ENCODE data around the gene ZSCAN30.
A peak's percentile ranks its signal among the peaks of the same experiment; 100 is the strongest.

Gene ZSCAN30

DNA sequence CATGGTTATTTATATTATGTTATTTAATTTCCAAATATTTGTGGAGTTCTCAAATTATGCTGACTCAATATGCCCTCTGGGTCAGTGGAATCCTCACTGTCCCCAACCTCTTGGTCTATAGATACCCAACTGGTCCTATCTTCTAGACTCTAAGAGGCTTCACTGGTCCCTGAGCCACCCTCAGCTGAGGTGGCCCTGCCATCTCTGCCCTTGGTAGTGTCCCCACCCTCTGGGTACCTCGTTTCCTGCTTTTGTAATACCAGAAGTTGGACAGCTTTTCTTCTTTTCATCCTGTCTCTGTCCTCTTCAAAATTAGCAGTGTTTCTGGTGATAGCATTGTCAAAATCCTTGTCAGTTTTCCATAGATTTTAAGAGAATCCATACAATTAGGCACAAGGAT lies 11.9 kb downstream of the ZSCAN30 start:
- no peak for DNase-seq

GRCh38 chr18:35277633-35278032 lies 12.4 kb downstream of the ZSCAN30 start:
- DNase-seq = no peak

DNA sequence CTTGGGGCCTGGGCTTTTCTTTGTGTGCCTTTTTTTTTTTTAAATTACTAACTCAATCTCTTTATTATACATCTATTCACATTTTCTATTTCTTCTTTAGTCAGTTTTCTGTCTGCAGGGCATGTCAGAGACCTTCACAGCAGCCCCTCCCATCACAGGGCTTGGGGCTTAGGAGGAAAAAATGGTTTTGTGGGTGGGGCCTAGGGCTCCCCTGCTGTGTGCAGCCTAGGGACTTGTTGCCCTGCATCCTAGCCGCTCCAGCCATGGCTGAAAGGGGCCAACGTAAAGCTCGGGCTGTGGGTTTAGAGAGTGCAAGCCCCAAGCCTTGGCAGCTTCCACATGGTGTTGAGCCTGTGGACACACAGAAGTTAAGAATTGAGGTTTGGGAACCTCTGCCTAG lies 13.8 kb downstream of the ZSCAN30 start:
- no peak for DNase-seq

- no peak for DNase-seq
These were observed 18.4 kb downstream of the ZSCAN30 start for GRCh38 chr18:35271656-35272055.

DNA sequence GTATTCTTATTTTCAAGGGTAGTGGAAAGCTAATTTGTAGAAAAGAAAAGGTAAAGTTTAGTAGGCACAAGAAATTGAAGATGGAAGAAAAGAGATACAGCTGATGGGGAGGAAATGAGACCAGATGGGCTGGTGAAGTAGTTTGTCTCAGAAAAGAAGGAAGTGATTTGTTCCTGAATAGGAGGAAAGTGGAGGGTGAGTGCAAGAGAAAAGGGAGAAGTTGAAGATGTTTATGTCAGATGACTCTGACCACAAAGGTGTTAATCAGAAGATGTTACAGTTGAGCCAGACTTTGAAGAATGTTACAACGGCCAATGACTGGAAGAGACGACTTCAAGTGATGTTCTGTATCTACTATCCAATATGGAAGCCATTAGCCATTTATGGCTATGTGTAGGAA lies 21.2 kb downstream of the ZSCAN30 start:
- DNase-seq = no peak

DNA sequence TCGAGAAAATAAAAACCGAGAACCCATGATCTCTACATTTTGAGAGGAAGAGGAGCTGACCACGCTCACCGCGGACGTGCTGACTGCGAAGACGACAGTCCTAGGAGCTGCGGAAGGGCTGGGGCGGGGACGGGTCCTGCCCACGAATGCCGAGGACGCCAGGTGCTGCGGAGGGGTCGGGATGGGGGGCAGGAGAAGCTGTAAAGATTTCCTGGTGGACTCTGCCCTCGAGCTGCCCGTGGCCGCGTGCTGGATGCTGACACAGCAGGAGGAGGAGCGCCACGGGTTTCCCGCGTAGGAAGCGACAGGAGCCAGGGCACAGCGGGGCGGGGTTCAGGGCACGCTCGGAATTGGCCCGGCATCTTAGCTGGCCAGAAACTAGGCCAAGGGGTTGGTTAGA lies 22.2 kb downstream of the ZSCAN30 start:
- DNase-seq = no peak

- peak; percentile 68 to 81 for DNase-seq
These were observed 22.8 kb downstream of the ZSCAN30 start for GRCh38 chr18:35267161-35267651.

GRCh38 chr18:35264409-35264808 lies 25.6 kb downstream of the ZSCAN30 start:
- DNase-seq = no peak

DNA sequence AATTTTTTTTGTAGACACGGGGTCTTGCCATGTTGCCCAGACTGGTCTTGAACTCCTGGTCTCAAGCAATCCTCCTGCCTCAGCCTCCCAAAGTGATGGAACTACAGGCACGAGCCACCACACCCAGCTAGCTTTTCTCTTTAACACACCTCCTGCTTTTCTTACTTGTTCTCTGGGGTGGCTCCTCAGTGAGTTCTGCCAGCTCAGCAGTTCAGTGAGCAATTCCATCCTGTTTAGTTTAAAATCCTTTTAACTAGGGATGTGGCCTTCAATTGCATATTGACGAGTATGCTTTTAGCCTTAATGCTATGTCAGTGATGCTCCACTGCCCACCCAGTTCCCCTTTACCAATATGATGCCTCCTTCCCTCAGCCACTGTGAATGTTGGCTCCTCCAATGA lies 33.1 kb downstream of the ZSCAN30 start:
- no peak for DNase-seq

DNA sequence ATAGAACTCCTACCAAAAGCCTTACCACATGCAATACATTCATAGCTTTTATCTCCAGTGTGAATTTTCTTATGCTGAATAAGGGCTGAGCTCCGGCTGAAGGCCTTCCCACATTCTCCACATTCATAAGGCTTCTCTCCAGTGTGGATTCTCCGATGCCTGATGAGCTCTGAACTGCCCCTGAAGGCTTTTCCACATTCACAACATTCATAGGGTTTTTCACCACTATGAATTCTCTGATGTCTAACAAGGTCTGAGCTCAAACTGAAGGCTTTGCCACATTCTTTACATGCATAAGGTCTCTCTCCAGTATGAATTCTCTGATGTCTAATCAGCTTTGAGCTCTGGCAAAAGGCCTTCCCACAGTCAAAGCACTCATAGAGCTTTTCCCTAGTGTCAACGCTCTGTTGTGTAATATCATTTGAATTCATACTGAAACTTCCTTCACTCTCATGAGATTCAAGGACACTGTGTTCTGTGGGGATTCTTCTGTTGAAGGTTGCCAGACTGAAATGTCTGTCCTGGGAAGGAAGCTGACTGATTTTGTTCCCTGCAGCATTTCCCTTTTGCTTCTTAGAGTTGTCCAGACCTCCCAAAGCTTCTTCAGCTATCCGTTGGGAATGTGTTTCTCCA lies 36.3 kb downstream of the ZSCAN30 start:
- DNase-seq = no peak

DNA sequence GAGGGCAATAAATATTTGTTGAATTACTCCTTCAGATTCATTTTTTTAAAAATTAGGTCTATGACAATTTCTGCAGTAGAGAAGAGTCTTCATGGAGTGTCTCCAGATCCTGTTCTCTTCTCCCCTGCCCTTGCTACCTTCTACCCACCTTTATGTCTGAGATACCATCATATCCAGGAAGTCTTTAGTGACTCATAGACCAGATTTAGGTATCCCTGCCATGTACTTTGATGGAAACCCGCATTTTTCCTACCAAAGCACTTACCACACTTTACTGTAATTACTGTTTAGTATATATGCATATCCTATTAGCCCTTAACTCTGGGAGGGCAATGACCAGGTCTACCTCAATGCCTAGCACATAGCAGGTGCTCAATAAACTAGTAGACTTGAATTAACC lies 37.6 kb downstream of the ZSCAN30 start:
- DNase-seq = no peak

DNA sequence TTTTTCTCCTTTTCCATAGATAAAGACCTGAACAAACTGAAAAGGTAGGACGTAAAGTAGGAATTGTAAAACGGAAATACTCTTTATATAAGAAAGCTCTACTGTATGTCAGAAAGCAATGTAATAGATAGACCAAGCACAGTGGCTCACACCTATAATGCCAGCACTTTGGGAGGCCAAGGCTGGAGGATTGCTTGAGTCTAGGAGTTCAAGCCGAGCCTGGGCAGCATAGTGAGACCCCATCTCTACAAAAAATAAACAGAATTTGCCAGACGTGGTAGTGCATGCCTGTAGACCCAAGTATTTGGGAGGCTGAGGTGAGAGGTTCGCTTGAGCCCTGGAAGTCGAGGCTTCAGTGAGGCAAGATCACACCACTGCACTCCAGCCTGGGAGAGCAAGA lies 41.6 kb downstream of the ZSCAN30 start:
- DNase-seq = no peak

- no peak for DNase-seq
These were observed 42.4 kb downstream of the ZSCAN30 start for GRCh38 chr18:35247412-35248249.

- no peak for DNase-seq
These were observed 43.2 kb downstream of the ZSCAN30 start for GRCh38 chr18:35246831-35247230.

GRCh38 chr18:35245719-35246317 lies 44.2 kb downstream of the ZSCAN30 start:
- no peak for DNase-seq

DNA sequence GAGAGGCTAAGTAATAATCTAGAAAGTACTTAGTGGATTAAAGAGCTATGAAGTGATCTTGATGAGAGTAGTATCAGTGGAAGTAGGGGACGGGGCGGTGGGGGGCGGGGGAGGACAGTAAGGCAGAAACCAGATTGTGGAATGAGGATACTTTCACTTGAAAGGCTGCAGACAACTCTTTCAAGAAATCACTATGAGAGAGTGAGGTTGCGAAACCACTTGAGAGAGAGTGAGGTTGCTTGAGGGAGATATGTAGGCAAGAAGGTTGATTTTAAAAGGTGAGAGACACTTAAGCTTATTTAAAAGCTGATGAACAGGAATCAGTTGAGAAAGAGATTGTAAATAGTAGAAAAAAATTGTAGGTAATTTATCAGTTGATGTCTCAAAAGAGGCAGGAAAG lies 45.4 kb downstream of the ZSCAN30 start:
- no peak for DNase-seq

DNA sequence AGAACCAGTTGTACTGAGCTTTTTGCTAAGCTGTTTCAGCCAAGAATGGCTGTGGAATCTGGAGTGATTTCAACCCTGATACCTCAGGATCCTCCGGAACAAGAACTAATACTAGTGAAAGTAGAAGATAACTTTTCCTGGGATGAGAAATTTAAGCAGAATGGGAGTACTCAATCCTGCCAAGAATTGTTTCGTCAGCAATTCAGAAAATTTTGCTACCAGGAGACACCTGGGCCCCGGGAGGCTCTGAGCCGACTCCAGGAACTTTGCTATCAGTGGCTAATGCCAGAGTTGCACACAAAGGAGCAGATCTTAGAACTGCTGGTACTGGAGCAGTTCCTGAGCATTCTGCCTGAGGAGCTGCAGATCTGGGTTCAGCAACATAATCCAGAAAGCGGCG lies 47.6 kb downstream of the ZSCAN30 start:
- no peak for DNase-seq

GRCh38 chr18:35241448-35241804 lies 48.6 kb downstream of the ZSCAN30 start:
- DNase-seq = peak in 1 of 2 donors; percentile 54

GRCh38 chr18:35240664-35241447 lies 49.2 kb downstream of the ZSCAN30 start, which contains the start of gene ZNF397:
Gene ZNF397 (plus strand): TSS chr18:35241034. CDS start chr18:35242471, 1,437 bp downstream.
- DNase-seq = peak; percentile 90 to 97

- no peak for DNase-seq
These were observed 50.7 kb downstream of the ZSCAN30 start for GRCh38 chr18:35239314-35239713.

DNA sequence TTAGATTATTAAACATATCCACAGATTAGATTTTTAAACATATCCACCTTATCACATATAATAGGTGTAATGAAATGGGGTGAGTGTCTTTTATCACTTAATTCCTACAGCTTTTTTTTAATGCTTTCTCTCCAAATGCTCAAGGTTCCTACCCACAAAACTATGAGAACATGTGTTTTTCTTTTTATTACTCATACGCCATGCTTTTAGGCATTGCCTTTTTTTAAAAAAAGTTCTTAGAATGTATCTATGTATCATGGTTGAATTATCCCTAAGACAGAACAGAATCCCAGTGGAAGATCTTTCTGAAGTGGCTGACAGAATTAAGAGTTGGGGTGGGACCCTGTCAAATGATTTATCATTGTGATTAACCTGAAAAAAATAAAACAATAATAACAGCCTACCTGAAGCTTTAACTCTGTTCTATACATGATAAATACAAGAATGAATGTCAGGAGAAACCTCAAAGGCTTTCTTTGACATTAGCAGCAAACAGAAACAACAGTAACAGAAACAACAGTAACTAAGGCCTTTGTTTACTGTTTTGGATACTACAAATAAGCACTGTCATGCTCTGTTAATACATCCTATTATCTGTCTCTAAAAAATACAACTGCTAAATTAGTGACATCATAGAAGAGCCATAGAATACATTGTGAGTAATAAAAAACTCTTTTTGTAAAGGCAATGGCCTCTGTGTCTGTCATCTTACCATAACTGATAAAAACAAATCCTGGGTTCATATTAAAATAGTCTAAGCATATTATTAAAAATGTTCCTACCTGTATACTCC lies 53.3 kb downstream of the ZSCAN30 start:
- peak in 1 of 2 donors; percentile 51 for DNase-seq

GRCh38 chr18:35231052-35231451 lies 59.0 kb downstream of the ZSCAN30 start:
- peak; percentile 75 to 81 for DNase-seq

Data from hippocampal formation (tissue), 2 donors.